HCT116 (cell line): Measurements from ENCODE around the gene STRIT1.

ENCODE experiments used
- FOSL1 ChIP-seq: IDR thresholded peaks from 2 replicates; pipeline ENCODE4 v1.6.1; 2012; ENCODE audit warnings: low read depth
- SIN3A ChIP-seq: IDR thresholded peaks from 2 replicates; pipeline ENCODE4 v1.6.1; 2012; ENCODE audit warnings: low read depth
- YY1 ChIP-seq: IDR thresholded peaks from 2 replicates; pipeline ENCODE4 v1.6.1; 2011; ENCODE audit warnings: low read length, low read depth, moderate library complexity, mild to moderate bottlenecking; ENCODE audit not compliant: insufficient replicate concordance; ENCODE audit errors: extremely low read depth
- ZNF274 ChIP-seq: fragments of 200-500 bp; sonication (Bioruptor generic); IDR thresholded peaks from 2 replicates; pipeline ENCODE4 v1.6.1; 2014; ENCODE audit warnings: mild to moderate bottlenecking, low read depth, low read length, inconsistent platforms
- TF ChIP-seq, protein P1 (sequence below), 3 experiments: fragments of 200-600 bp in 1 of 3; sonication (generic) in 1 of 3; IDR thresholded peaks in 2 of 3; conservative IDR thresholded peaks in 1 of 3; 2 replicates each; pipeline ENCODE4 v1.5.1; 2012 to 2017; ENCODE audit warnings: low read depth in 2 of 3, low read length in 2 of 3, antibody characterized with exemption in 1 of 3, borderline replicate concordance in 1 of 3, control low read depth in 1 of 3, mild to moderate bottlenecking in 1 of 3, mixed read lengths in 1 of 3, mixed run types in 1 of 3, moderate library complexity in 1 of 3; ENCODE audit not compliant: insufficient read depth in 1 of 3
- TF ChIP-seq, protein P2 (sequence below): IDR thresholded peaks from 2 replicates; pipeline ENCODE4 v1.6.1; 2012

DNA sequence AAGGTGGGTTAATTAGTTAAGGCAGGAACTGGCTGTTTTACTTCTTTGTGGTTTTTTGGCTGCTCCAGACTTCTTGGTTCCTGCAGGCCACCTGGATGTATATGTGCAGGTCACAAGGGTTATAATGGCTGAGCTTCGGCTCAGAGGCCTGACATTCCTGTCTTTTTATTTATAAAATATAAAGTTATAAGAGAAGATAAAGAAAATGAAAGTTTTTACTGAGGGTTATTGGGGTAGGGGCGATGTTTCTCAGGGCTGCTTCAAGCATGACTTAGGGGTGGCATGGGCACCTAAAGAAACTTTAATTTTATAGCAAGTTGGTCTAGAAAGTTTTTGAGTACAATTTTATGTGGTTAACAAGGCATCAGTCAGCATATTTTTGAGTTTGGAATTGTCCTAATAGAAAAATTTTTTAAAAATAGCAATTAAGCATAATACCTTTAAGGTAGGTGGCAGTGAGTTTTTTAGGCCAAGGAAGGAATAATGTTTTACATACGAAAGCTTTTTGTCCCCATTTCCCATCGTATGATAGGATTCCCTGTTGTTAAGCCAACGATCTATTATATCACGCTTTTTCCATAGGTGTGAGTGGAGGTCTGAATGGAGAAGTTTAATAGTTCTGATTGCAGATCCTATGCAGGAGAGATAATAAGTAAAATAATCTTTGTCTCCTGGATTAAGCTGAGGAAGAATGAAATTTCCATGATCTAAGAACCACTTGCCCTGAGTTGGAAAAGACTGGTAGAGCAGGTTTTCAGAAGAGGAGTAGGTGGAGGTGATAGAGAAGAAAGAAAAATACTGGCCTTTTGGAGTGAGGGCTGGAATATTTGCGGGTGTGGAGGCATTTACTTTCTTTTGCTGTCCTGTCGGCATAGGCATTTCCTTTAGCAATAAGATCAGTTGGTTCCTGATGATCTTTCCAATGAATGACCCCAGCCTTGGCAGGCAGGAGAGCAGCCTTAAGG lies 10.1 kb downstream of the STRIT1 start:
- TF ChIP-seq, protein P1, sequence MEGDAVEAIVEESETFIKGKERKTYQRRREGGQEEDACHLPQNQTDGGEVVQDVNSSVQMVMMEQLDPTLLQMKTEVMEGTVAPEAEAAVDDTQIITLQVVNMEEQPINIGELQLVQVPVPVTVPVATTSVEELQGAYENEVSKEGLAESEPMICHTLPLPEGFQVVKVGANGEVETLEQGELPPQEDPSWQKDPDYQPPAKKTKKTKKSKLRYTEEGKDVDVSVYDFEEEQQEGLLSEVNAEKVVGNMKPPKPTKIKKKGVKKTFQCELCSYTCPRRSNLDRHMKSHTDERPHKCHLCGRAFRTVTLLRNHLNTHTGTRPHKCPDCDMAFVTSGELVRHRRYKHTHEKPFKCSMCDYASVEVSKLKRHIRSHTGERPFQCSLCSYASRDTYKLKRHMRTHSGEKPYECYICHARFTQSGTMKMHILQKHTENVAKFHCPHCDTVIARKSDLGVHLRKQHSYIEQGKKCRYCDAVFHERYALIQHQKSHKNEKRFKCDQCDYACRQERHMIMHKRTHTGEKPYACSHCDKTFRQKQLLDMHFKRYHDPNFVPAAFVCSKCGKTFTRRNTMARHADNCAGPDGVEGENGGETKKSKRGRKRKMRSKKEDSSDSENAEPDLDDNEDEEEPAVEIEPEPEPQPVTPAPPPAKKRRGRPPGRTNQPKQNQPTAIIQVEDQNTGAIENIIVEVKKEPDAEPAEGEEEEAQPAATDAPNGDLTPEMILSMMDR (IDR thresholded peaks at IDR 0.05 in 2 of 3, conservative IDR thresholded peaks at IDR 0.05 in 1 of 3; ENCODE audit: borderline replicate concordance in 1 of 3, insufficient read depth in 1 of 3, low read depth in 2 of 3, low read length in 2 of 3) = no peak
- no peak for TF ChIP-seq FOSL1
- TF ChIP-seq ZNF274 = no peak
- TF ChIP-seq, protein P2, sequence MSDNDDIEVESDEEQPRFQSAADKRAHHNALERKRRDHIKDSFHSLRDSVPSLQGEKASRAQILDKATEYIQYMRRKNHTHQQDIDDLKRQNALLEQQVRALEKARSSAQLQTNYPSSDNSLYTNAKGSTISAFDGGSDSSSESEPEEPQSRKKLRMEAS = no peak
- no peak for TF ChIP-seq YY1
- TF ChIP-seq SIN3A = no peak
